Activated CD8-positive, alpha-beta memory T cell treated with anti-CD3 and anti-CD28 coated beads for 4 hours (primary cell): ENCODE results near the gene ITIH2.
"Not testable (repeated sequence)": the region's sequence is repeated elsewhere in the genome, so short reads cannot be mapped to it uniquely, and the experiment has no call there.

Source experiments
- DNase-seq, 2 donors: peaks; one replicate each; pipeline ENCODE4 v3.0.0-alpha.2; 2020; ENCODE audit warnings: low read depth in 2 of 2

Gene ITIH2

GRCh38 chr10:7703140-7703539 lies at the start of gene ITIH2:
Gene ITIH2, plus strand, starts transcription at chr10:7703316. Its CDS starts 119 bp downstream, at chr10:7703435.
- no peak for DNase-seq

GRCh38 chr10:7657079-7657478 lies 46.0 kb upstream of the ITIH2 start:
- DNase-seq, result not testable (repeated sequence)

DNA sequence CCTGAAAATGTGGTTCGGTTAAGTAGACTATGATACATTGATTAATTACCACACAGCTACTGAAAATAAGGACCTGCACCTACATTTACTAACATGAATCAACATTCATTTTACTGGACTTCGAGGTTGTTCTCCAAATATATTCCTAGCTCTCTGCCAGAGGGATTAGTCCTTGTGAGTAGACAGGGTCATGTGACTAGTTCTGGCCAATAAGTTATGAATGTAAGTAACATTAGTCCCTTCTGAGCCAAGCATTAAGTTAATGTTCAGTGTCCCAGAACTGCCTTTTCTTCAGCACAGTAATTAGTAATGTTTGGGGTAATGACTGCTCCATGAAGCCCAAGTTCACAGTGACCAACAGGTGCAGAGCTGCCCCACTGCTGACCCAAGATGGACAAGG lies 45.6 kb upstream of the ITIH2 start:
- no peak for DNase-seq

- DNase-seq, result no peak
Observed at GRCh38 chr10:7659560-7659959, 43.6 kb upstream of the ITIH2 start.

- no peak for DNase-seq
Observed at GRCh38 chr10:7662522-7662921, 40.6 kb upstream of the ITIH2 start.

- DNase-seq, result no peak
Observed at GRCh38 chr10:7664707-7665106, 38.4 kb upstream of the ITIH2 start.

DNA sequence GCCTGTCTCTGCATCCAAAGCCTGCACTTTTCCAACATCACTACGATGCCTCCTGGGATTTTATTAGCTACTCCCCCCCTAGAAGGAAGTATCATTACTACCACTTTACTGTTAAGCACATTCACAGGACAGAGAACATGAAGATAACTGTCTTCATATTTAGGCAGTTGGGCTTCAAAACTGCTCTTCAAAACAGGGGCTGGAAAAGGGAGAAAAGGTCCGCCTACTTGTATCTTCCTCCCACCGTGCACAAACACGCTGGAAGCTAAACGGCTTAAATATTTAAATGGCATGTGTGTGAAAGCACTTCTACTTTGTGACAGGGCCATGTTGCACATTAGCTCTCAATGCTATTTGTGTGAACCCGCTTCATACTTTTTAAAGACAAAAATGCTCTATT lies 37.3 kb upstream of the ITIH2 start:
- no peak for DNase-seq

DNA sequence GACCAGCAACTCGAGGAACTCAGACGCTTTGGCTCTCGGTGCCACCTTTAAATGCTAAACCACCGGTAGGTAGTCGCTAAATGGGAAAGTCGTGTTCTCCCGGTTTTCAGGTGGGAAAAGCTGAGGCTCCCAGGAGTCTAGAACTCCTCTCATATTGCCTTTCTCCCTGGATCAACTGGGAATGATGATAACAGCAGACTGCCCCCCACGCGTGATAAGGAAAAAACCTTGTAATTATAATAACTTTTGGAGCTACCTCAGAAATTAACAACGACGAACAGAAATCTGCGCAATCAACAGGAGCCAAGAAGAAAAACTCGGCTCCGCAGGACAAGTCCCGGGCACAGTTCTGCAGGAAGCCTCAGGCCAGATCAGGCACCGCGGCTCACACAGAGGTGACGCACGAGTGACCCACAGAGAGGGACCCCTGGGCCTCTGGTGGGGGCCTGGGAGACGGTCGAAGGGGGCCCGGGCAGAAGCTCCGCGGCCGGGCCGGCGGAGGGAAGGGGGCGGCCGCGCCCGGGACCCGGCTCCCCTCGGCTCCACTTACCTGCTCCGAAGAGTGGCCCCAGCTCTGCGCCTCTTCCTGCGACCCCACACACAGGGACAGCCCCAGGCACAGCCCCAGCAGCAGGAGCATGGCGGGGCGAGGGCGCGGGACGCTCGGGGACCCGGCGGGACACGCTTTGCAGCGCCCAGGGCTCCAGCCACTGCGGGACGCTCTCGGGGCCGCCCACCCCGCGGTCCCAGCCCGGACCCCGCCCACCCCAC lies 36.7 kb upstream of the ITIH2 start, which contains the start of gene ITIH5:
ITIH5 (minus strand) TSS at position 714 of the 771 bp plus-strand sequence; CDS start at position 640, 74 bp downstream.
- no peak for DNase-seq

DNA sequence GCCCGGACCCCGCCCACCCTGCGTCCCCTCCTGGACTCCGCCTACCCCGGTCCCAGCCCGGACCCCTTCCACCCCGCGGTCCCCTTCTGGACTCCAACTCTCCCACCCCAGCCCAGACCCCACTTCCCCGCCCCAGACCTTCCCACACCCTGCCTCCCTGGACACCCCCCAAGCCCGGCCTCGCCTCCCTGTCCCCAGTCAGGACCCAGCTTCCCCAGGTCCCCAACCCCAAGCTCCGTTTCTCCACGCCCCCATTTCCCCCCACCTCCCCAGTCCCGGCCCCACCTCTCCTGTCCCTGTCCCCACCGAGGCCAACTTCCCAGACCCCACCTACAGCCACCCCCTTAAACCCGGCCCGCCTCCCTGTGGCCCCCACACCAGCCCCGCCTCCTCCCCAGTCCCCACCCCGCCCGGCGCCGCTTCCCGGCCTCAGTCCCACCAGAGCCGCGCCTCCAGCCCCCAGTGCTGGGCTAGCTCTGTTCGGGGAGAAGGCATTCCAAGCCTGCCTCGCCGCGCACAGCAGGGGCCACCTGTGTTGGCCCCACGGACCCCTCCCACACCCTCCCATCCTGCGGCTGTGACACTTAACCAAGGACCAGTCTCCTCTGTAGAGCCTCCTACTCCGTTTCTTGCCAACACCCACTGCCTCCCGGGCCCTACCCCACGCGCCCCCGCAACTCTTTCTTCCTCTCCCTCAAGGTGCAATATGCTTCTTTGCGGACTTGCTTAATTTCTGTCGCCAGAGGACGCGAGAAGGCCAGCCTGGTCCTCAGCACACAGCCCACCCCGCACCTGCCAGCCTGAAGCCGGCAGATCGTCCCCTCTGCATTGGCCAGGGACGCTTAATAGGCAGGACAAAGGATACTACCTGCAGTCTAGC lies 35.6 kb upstream of the ITIH2 start:
- DNase-seq, result no peak

DNA sequence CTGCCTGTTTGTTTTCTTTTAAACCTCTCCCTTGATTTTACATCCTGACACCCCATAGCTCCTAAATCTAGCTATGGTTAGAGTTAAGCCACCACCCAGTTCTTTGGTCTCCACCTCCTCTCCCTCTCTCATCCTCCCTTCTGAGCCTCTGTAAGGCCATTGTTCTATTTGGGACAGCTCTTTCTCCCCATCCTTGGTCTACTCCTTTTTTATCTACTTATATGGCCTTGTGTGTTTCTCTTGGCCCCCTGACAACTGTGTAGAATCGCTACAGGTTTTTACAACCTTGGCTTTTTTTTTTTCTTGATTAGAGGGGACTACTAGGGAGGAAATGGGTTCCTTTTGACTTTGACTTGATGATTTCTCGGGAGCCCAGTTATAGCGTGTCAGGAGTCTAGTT lies 33.0 kb upstream of the ITIH2 start:
- no peak for DNase-seq

- DNase-seq, result no peak
Observed at GRCh38 chr10:7672341-7673134, 30.6 kb upstream of the ITIH2 start.

DNA sequence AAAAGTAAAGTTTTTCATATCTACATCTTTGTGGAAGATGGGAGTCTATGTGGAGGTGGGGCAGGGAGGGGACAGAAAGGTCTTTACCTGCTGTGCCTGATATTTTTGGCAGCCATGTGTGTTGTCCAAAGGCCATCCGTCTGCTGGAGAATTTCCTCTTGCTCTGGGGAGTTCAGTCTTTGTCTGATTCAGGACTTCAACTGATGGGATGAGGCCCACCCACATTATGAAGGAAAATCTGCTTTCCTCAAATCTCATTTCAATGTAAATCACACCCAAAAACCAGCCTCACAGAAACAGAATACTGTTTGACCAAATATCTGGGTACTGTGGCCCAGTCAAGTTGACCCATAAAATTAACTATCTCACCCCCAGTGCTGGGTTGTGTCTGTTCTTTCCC lies 23.9 kb upstream of the ITIH2 start:
- no peak for DNase-seq

DNA sequence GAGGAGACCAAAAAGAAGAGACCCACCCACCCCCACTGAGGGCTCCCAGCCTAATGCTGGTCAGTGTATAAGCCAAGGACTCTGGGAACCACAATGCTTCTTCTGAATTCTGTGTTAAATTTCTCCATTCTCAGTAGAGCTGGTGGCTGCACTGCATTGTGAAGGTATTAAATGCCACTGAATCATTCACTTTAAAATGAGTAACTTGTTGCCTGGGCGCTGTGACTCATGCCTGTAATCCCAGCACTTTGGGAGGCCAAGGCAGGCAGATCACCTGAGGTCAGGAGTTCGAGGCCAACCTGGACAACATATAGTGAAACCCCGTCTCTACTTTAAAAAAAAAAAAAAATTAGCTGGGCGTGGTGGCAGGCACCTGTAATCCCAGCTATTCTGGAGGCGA lies 23.0 kb upstream of the ITIH2 start:
- DNase-seq, result not testable (repeated sequence)

DNA sequence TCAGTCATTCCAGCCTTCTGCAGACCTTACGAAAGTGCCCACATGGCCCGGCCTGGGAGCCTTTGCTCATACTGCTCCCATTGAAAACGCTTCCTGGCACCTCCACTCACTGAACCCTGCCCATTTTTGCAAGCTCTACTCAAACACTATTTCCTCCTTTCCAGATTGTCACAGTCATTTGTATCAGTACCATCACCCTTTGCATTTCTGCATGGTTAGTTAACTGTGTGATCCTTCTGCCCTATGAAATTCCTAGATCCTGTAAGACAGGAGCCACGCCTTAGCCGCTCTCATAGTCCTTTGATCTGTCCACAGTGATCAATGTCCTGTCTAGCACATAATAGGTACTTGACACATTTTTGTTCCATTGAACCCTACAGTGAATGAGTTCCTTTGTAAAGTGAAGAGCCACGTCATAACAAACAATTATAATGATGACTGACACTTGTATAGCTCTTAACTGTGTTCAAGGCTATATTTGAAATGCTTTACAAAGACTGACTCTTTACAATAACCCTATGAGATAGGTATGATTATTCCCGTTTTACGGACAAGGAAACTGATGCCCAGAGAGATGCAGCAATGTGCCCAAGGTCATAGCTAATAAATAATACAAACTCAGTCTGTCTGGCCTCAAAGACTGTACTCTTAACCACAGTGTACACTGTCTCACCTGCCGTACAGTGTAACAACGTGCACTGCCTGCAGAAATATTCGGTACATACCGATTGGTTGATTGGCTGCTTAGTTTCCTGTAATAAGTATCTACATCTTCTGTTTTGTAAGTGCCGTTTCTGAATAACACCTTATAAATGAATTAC lies 16.6 kb upstream of the ITIH2 start:
- no peak for DNase-seq

- DNase-seq, result peak; percentile 44 to 48
Observed at GRCh38 chr10:7687228-7687907, 15.7 kb upstream of the ITIH2 start.

DNA sequence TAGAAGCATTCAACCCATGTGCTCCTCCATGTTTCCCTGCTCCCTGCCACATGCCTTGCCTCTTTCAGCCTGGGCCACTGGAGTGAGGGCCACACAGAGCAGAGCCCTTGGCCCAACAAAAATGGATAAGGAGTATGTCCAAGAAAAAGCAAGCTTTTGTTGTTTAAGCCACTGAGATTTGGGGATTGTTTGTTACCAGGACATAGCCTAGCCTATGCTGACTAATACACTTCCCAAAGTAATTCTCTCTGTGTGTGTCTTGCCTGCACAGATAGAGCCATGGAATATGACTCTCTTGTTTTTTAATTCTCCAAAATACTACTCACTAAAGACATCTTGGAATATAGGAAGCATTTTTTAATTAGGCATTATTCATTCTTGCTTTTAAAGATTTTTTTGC lies 13.5 kb upstream of the ITIH2 start:
- DNase-seq, result no peak

- not testable (repeated sequence) for DNase-seq
Observed at GRCh38 chr10:7690885-7691597, 12.1 kb upstream of the ITIH2 start.

DNA sequence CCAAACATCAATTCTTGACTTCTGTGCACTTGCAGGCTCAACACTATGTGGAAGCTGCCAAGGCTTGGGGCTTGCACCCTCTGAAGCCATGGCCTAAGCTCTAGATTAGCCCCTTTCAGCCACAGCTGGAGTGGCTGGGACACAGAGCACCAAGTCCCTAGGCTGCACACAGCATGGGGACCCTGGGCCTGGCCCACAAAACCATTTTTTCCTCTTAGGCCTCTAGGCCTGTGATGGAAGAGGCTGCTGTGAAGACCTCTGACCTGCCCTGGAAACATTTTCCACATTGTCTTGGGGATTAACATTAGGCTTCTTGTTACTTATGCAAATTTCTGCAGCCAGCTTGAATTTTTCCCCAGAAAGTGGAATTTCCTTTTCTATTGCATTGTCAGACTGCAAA lies 10.7 kb upstream of the ITIH2 start:
- not testable (repeated sequence) for DNase-seq

DNA sequence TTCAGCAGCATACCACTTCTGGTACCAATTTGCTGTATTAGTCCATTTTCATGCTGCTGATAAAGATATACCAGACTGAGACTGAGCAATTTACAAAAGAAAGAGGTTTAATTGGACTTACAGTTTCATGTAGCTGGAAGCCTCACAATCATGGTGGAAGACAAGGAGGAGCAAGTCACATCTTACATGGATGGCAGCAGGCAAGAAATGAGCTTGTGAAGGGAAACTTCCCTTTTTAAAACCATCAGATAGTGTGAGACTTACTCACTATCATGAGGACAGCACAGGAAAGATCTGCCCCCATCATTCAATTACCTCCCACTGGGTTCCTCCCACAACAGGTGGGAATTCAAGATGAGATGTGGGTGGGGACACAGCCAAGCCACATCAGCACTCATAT lies 9.9 kb upstream of the ITIH2 start:
- DNase-seq, result not testable (repeated sequence)

- DNase-seq, result no peak
Observed at GRCh38 chr10:7696545-7696944, 6.6 kb upstream of the ITIH2 start.
